Esophagus (tissue), 2 donors: Measurements from ENCODE around the gene PXDN. TPM values are rescaled to one million over a fixed set of nuclear protein-coding genes. Genes with fewer than 3 reads are reported as not detected.

Experiments used
- H3K27ac ChIP-seq, 2 donors: one replicate each; pipeline ENCODE4 v1.5.1; 2013; ENCODE audit warnings: low read depth in 2 of 2, mild to moderate bottlenecking in 2 of 2, inconsistent platforms in 1 of 2, low read length in 1 of 2, moderate library complexity in 1 of 2
- H3K27me3 ChIP-seq, 2 donors: one replicate each; pipeline ENCODE4 v1.6.1; 2013; ENCODE audit warnings: low read length in 2 of 2, control low read depth in 1 of 2, mild to moderate bottlenecking in 1 of 2; ENCODE audit not compliant: insufficient read depth in 2 of 2, control insufficient read depth in 1 of 2
- H3K36me3 ChIP-seq, 2 donors: one replicate each; pipeline ENCODE4 v1.6.1; 2013; ENCODE audit warnings: low read length in 1 of 2; ENCODE audit not compliant: control insufficient read depth in 2 of 2, insufficient read depth in 2 of 2
- H3K4me1 ChIP-seq, 2 donors: one replicate each; pipeline ENCODE4 v1.6.1; 2013; ENCODE audit warnings: low read length in 1 of 2; ENCODE audit not compliant: control insufficient read depth in 2 of 2, insufficient read depth in 2 of 2
- H3K4me3 ChIP-seq, 2 donors: one replicate each; pipeline ENCODE4 v1.5.1; 2013; ENCODE audit warnings: low read length in 2 of 2, mild to moderate bottlenecking in 2 of 2, low read depth in 1 of 2, moderate library complexity in 1 of 2
- H3K9me3 ChIP-seq, 2 donors: one replicate each; pipeline ENCODE4 v1.6.1; 2013; ENCODE audit warnings: mild to moderate bottlenecking in 2 of 2, low read depth in 1 of 2, low read length in 1 of 2, moderate library complexity in 1 of 2; ENCODE audit not compliant: control insufficient read depth in 2 of 2, insufficient read depth in 1 of 2
- WGBS, 2 donors: extraction: QIAGEN DNeasy Blood & Tissue Kit; methylation state at CpG; one replicate each; pipeline ENCODE4 v1.1.7; 2013; 5-methylcytosine and 5-hydroxymethylcytosine counted together
- polyA plus RNA-seq, 2 donors: library from polyadenylated mRNA; stranded (reverse); fragments of 200-250 nt; gene quantifications; one replicate each; pipeline ENCODE4 v1.2.3, GENCODE V29; 2013
- donor health status: healthy with polysubstance abuse.
- donor health status: Bipolar disorder and iron deficiency.

PXDN gene
- polyA plus RNA-seq, 2 donors, result 1.1 to 1.9 TPM

DNA sequence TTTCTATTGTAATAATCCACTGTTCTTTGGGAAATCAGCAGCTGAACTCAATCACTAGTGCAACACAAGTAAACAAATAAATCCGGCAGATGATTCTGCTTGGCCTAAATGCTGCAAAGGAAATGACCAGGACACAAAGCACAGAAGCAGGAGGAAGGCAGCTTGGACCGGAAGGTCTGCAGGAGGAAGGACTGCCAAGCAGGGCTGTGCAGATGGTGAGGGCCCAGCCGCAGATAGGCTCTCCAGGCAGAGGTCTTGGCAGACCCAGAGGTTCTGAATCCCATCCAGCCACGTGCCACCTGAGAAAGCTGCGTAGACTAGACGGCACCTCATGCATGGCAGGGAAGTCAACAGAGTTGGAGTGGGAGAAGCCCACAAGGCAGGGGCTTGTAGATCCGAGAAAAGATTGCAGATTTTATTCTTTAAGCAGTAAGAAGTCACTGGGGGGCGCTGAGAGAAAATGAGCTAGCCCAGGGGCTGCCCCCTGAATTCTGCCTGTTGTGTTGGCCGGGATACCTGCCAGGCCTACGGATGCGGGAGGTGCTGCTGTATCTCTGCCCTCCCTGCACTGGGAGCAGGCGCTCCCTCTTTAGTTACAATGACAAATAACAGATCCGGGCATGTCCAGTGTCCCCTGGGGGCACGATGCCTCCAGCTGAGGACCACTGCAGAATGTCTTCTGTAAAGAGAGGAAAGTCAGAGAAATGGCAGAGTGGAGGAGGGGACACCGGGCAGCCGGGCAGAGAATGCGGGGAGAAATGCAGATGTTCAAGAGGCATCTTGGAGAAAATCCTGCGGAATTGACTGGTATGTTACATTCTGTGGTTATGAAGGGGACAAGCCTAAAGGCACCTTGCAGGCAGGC lies 153.5 kb downstream of the PXDN start:
- Histone ChIP-seq H3K4me1 (peaks cover 0 to 5% of the 10 kb centered on the region in 2 donors), H3K4me3 (no peak overlapping the region), H3K9me3 (peaks cover 0 to 7% of the 10 kb centered on the region in 2 donors), H3K27ac (no peak overlapping the region), H3K36me3 (no peaks in the 10 kb centered on the region), H3K27me3 (no peaks in the 10 kb centered on the region)
- 57 to 59% methylated on average over 18 of the region's 18 CpGs for WGBS, 2 donors

DNA sequence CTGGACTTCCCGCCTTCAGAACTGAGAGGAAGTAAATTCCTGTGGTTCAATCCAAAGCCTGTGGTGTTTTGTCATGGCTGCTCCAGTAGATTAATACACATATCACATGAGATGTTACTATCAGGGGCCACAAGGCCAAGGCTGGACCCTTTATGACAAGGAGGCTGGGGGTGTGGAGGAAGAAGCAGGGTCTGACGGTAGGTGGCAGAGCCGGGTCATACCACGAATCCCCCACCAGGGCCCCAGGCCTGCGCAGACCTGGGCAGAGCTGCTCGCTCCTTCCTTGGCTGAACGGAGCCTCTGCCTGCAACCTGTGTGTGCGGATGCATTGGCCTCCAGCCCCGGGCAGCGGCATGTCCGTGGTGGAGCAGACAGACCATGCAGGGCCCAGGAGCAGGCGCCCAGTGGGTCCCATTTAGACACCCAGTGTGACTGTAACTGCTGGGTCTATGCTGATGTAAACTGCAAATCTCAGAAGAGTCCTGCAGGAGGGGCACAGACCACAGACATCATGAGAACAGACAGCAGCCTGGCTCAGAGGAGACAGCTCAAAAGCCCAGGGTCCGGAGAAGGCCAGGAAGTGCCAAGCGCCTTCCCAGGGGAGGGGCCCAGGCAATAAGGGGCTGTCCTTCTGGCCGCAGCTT lies 155.2 kb downstream of the PXDN start:
- Histone ChIP-seq H3K36me3 (no peaks in the 10 kb centered on the region), H3K27ac (no peak overlapping the region), H3K4me1 (peaks cover 0 to 5% of the 10 kb centered on the region in 2 donors), H3K4me3 (no peak overlapping the region), H3K9me3 (no peaks in the 10 kb centered on the region), H3K27me3 (no peaks in the 10 kb centered on the region)
- 74 to 84% methylated on average over 15 of the region's 15 CpGs for WGBS, 2 donors

GRCh38 chr2:1588051-1588977 lies 156.0 kb downstream of the PXDN start:
- no peak overlapping the region for H3K27ac ChIP-seq
- no peaks in the 10 kb centered on the region for H3K36me3 ChIP-seq
- no peaks in the 10 kb centered on the region for H3K9me3 ChIP-seq
- H3K27me3 ChIP-seq, result no peaks in the 10 kb centered on the region
- peaks cover 0 to 5% of the 10 kb centered on the region in 2 donors for H3K4me1 ChIP-seq
- no peak overlapping the region for H3K4me3 ChIP-seq
- 83 to 84% methylated on average over 26 to 27 of the region's 27 CpGs for WGBS, 2 donors

DNA sequence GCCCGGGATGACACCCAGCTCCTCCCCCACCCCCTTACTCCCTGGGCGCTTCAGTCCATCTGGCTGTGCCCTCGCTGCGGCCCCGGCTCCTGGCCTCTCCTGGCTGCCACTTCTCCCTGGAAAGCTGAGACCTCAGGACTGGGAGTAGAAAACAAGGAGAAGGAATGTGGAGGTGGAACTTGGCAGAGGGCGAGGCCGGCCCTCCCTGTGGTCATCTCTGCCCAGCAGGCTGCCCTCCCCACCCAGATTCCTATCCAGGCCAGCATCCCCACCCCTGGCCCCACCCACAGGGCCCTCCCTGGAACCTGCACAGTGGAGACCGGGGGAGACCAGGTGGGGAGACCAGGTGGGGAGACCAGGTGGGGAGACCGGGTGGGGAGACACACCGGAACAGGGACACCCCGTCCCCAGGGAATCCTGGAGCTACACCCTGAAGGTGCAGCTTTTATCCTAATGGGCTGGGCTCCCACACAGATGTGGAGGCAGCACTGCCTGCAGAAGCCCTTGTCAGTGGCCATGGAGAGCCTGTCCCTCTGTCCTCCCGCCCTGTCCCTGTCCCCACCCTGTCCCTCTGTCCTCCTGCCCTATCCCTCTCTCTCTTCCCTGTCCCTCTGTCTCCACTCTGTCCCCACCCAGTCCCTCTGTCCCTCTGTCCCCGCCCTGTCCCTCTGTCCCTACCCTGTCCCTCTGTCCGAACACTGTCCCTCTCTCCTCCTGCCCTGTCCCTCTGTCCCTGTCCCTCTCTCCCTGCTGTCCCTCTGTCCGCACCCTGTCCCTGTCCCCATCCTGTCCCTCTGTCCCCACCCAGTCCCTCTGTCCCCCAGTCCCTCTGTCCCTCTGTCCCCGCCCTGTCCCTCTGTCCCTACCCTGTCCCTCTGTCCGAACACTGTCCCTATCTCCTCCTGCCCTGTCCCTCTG lies 157.1 kb downstream of the PXDN start:
- Histone ChIP-seq H3K4me3 (no peak overlapping the region), H3K27me3 (no peaks in the 10 kb centered on the region), H3K27ac (no peak overlapping the region), H3K9me3 (no peaks in the 10 kb centered on the region), H3K36me3 (no peaks in the 10 kb centered on the region), H3K4me1 (peaks cover 0 to 5% of the 10 kb centered on the region in 2 donors)
- 73 to 74% methylated on average over 16 to 17 of the region's 17 CpGs for WGBS, 2 donors

- no peaks in the 10 kb centered on the region for H3K4me1 ChIP-seq
- 80 to 81% methylated on average over 14 of the region's 14 CpGs for WGBS, 2 donors
- no peak overlapping the region for H3K4me3 ChIP-seq
- no peak overlapping the region for H3K27ac ChIP-seq
- H3K9me3 ChIP-seq, result no peaks in the 10 kb centered on the region
- H3K36me3 ChIP-seq, result no peaks in the 10 kb centered on the region
- H3K27me3 ChIP-seq, result no peaks in the 10 kb centered on the region
These were observed 157.9 kb downstream of the PXDN start for GRCh38 chr2:1586251-1586922.

DNA sequence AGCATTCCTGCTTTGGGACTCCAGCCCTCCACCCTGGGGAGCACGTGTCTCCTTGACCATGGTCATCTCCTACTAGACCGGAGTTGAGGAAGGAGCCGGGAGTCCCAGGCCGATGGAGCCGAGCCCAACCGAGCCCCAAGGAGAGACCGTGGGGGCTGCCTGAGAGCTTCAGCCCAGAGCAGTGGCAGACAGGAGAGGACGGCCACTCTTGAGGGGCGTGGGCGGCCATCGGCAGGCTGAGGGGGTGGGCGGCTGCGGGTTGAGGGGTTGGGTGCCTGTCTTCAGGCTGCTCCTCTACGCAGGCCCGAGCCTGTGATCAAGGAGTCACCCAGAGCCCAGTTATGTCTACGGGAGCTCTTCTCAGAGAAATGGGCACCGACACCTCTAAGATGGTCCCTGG lies 158.7 kb downstream of the PXDN start:
- H3K9me3 ChIP-seq, result no peaks in the 10 kb centered on the region
- H3K27ac ChIP-seq, result no peak overlapping the region
- no peaks in the 10 kb centered on the region for H3K36me3 ChIP-seq
- 89 to 92% methylated on average over 17 of the region's 17 CpGs for WGBS, 2 donors
- no peaks in the 10 kb centered on the region for H3K4me1 ChIP-seq
- no peak overlapping the region for H3K4me3 ChIP-seq
- no peaks in the 10 kb centered on the region for H3K27me3 ChIP-seq

DNA sequence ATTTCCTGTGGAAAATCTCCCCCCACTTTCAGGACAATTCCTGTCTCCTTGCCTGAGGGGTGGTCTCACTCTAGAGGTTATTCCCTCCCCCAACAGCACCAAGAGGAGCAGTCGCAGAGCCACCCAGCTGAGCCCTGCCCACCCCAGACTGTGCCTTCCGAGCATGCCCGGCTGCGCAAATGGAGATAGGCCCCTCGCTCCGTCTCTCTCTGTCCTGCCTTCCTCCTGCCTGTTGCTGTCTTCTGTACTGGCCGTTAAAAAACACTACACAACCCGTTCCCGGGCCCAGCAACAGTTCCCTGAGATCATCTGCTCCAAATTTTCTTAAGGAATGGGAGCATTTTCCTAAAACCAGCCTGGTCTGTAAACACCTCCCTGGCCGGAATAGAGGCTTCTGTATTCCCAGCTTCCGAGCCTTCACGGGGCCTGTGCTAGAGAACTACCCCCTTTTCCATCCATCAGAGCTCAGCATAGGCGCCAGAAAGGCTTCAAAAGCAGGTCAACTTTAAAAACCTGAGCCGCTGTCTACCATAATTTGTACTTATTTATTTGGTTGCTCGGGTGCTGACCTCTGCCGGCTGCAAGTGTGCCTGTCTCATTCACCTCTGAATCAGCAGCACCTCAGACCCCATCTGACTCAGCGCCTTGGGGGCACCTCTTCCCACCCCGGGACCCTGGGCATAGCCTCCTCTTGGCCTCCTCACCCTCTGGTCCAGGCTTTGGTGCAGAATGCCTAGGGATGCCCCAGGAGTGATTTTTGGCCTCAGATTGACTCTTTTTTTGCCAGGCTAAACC lies 159.4 kb downstream of the PXDN start:
- H3K9me3 ChIP-seq, result no peaks in the 10 kb centered on the region
- H3K27me3 ChIP-seq, result no peaks in the 10 kb centered on the region

DNA sequence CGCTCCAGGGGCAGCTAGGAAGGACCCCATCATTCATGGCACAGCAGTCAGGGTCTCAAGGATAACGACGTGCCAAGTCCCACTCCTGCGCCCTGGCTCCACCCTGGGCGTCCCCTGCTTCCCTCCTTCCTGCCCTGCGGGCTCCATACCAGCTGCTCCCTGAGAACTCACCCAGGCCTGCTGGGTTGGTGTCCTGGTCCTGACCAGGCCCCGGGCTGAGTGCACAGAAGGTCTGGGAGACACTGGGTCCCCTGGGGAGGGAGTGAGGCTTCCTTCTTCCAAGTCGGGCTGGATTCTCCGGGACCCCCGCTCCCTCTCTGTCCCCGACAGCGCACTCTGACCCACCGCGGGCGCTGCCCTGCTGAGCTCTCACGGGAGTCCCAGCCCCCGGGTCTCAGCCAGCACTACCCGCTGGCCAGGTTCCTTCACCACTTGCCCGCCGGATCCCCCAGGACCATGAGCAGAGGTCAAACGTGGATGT lies 160.2 kb downstream of the PXDN start:
- no peak overlapping the region for H3K4me3 ChIP-seq
- no peaks in the 10 kb centered on the region for H3K36me3 ChIP-seq
- H3K27me3 ChIP-seq, result no peaks in the 10 kb centered on the region
- H3K4me1 ChIP-seq, result no peaks in the 10 kb centered on the region
- WGBS, 2 donors, result 86 to 90% methylated on average over 21 of the region's 21 CpGs
- H3K27ac ChIP-seq, result no peak overlapping the region
- H3K9me3 ChIP-seq, result no peaks in the 10 kb centered on the region

More for the DNA sequence above, 159.4 kb downstream of the PXDN start:
- H3K27ac ChIP-seq, result no peak overlapping the region
- 85 to 86% methylated on average over 18 of the region's 18 CpGs for WGBS, 2 donors
- H3K4me1 ChIP-seq, result no peaks in the 10 kb centered on the region
- no peak overlapping the region for H3K4me3 ChIP-seq
- H3K36me3 ChIP-seq, result no peaks in the 10 kb centered on the region
